BE2C (cell line): ENCODE data around the gene FBXO4. TPM values are rescaled to one million over a fixed set of nuclear protein-coding genes. Genes with fewer than 3 reads are reported as not detected.

ENCODE experiments used
- DNase-seq: peaks from one replicate; pipeline ENCODE4 v3.0.0-alpha.2; 2020
- H3K27me3 ChIP-seq: fragments of 250-450 bp; sonication (Bioruptor Pico); 2 replicates; pipeline ENCODE4 v1.5.1; 2020; ENCODE audit warnings: mild to moderate bottlenecking
- H3K36me3 ChIP-seq: fragments of 250-450 bp; sonication (Bioruptor Pico); 2 replicates; pipeline ENCODE4 v1.5.1; 2020; ENCODE audit warnings: mild to moderate bottlenecking
- H3K4me1 ChIP-seq: fragments of 250-450 bp; sonication (Bioruptor Pico); 2 replicates; pipeline ENCODE4 v1.5.1; 2020
- H3K4me3 ChIP-seq: 2 replicates; pipeline ENCODE4 v1.5.1; 2011; ENCODE audit warnings: low read depth, low read length
- H3K9me3 ChIP-seq: fragments of 250-450 bp; sonication (Bioruptor Pico); 2 replicates; pipeline ENCODE4 v1.5.1; 2020
- polyA plus RNA-seq: library from polyadenylated mRNA; unstranded; fragments of >200 nt; gene quantifications from one replicate; pipeline ENCODE4 v1.2.1, GENCODE V29; 2012; ENCODE audit warnings: low read depth, missing spikeins; ENCODE audit not compliant: insufficient read length, insufficient read depth
- TF ChIP-seq, protein P1 (sequence below): IDR thresholded peaks from 2 replicates; pipeline ENCODE4 v1.5.1; 2012; ENCODE audit warnings: mild to moderate bottlenecking, low read depth, low read length

The FBXO4 gene, protein sequence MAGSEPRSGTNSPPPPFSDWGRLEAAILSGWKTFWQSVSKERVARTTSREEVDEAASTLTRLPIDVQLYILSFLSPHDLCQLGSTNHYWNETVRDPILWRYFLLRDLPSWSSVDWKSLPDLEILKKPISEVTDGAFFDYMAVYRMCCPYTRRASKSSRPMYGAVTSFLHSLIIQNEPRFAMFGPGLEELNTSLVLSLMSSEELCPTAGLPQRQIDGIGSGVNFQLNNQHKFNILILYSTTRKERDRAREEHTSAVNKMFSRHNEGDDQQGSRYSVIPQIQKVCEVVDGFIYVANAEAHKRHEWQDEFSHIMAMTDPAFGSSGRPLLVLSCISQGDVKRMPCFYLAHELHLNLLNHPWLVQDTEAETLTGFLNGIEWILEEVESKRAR
- polyA plus RNA-seq, result 3.4 TPM

DNA sequence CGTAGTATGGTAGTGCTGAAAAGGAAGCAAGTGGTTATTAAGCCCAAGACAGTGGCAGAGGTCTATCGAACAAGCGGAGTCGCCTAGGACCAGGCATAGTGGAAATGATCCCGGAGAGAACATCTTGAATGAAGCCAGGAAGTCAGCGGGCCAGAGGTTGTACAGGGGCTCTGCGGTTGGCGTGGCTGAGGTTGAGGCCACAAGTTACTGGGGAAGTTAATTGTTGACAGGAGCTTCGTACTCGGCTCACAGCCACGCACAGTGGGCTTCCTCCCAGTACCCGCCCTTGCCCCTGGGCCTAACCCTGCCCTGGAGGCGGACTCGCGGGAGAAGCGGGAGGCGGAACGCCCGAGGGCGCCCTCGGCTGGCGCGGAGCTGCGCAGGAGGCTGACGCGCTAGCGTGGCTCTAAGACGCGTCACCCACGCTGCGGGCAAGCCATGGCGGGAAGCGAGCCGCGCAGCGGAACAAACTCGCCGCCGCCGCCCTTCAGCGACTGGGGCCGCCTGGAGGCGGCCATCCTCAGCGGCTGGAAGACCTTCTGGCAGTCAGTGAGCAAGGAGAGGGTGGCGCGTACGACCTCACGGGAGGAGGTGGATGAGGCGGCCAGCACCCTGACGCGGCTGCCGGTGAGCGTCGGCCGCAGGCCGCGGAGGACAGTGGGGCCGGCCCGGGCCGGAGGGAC is at the start of gene FBXO4:
FBXO4 (plus strand) TSS at position 410 of the 683 bp plus-strand sequence; CDS start at position 439, 29 bp downstream.
- TF ChIP-seq, protein P1, sequence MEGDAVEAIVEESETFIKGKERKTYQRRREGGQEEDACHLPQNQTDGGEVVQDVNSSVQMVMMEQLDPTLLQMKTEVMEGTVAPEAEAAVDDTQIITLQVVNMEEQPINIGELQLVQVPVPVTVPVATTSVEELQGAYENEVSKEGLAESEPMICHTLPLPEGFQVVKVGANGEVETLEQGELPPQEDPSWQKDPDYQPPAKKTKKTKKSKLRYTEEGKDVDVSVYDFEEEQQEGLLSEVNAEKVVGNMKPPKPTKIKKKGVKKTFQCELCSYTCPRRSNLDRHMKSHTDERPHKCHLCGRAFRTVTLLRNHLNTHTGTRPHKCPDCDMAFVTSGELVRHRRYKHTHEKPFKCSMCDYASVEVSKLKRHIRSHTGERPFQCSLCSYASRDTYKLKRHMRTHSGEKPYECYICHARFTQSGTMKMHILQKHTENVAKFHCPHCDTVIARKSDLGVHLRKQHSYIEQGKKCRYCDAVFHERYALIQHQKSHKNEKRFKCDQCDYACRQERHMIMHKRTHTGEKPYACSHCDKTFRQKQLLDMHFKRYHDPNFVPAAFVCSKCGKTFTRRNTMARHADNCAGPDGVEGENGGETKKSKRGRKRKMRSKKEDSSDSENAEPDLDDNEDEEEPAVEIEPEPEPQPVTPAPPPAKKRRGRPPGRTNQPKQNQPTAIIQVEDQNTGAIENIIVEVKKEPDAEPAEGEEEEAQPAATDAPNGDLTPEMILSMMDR, result peak; percentile 53

DNA sequence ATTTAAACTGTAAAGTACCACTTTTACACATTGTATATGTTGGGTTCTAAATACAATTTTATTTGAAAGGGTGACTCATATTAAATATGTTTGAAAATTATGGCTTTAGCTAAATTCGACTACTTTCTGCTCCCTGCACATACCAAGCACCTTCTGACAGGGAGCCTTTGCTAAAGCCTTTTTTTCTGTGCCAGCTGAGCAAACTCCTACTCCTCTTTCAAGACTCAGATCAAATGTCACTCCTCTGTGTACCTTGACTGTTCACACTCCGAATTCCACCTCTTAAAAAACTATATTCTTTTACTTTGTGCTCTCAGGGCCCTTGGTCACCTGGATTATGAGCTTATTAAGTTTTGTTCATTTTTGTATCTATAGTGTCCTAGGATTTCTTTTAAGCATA is 48.4 kb upstream of the FBXO4 start:
- Histone ChIP-seq H3K4me1 (no peaks in the 10 kb centered on the region), H3K9me3 (no peaks in the 10 kb centered on the region), H3K4me3 (no peak overlapping the region), H3K27me3 (peaks cover 12% of the 10 kb centered on the region), H3K36me3 (no peaks in the 10 kb centered on the region)
- TF ChIP-seq, protein P1, result no peak
- DNase-seq, result no peak

More for the DNA sequence above, at the start of gene FBXO4:
- peaks cover 1% of the 10 kb centered on the region for H3K36me3 ChIP-seq
- H3K27me3 ChIP-seq, result peaks cover 4% of the 10 kb centered on the region; the same call in 1 of the 2 replicates
- no peaks in the 10 kb centered on the region for H3K9me3 ChIP-seq
- H3K4me3 ChIP-seq, result peak within 1 kb of the TSS; percentile 75
- peak; percentile 88 for DNase-seq
- H3K4me1 ChIP-seq, result no peaks in the 10 kb centered on the region

DNA sequence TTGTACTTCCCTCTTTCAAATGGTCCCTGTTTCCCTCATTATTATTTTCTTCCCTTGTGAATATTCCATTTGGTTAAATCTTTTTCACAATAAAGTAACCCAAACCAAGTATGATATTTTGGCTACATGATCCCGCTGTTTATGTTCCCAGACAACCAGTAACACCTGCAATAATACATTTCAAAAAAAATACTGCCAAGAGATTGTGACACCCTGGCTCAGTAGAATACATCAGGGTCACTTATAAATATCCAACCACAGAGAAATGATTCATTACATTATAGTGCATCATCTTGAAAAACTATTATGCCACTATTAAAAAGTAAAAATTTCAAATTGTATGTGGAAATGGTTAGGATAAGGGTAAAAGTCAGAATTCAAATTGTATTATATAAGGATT is 47.7 kb upstream of the FBXO4 start:
- Histone ChIP-seq H3K27me3 (peaks cover 12% of the 10 kb centered on the region), H3K4me1 (no peaks in the 10 kb centered on the region), H3K4me3 (no peak overlapping the region), H3K36me3 (no peaks in the 10 kb centered on the region), H3K9me3 (no peaks in the 10 kb centered on the region)
- no peak for DNase-seq
- TF ChIP-seq, protein P1, result no peak

DNA sequence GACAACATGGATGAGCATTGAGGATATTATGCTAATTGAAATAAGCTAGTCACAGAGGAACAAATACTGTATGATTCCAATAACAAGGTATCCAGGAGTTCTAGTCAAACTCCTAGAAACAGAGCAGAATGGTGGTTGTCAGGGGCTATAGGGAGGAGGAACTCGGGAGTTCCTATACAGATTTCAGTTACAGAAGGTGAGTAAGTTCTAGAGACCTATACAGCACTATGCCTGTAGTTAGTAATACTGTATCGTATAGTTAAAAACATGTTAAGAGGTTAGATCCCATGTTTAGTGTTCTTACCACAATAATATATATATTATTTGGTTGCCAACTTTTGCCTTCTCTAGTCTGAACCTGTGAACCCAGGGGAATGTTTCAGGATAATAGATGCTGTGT is 46.9 kb upstream of the FBXO4 start:
- no peaks in the 10 kb centered on the region for H3K4me1 ChIP-seq
- H3K9me3 ChIP-seq, result no peaks in the 10 kb centered on the region
- DNase-seq, result no peak
- TF ChIP-seq, protein P1, result no peak
- peaks cover 12% of the 10 kb centered on the region for H3K27me3 ChIP-seq
- H3K36me3 ChIP-seq, result no peaks in the 10 kb centered on the region
- H3K4me3 ChIP-seq, result no peak overlapping the region

DNA sequence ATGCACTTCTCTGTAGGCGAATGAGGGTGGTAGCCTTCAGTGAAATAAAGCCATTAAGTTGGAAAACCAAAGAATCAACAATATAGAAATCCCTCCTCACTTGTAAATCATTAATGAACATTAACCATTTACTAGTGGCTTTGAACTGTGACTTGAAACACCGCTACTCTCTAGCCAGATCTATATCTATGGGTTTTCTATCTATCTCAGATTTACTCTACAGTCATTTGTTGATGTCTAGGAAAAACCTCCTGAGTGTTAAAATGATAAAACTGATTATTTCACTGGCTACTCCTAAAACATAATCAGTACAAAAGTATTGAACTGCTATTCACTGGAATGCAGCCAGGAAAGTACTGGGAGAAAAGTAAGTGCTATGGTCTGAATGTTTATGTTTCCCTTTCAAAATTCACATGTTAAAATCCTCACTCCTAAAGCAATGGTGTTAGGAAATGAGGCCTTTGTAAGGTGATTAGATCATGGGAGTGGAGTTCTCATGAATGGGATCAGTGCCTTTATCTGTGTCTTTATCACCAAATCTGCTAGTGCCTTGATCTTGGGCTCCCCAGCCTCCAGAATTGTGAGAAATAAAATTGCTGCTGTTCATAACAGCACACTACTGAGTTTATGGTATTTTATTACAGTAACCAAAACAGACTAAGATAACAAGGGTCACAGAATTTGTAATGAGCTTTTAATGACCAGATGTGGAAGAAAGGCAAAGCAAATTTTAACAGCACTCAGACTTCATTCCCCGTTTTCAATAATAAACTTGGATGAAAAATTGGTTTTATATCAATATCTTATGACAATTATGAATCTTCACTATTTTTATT is 46.2 kb upstream of the FBXO4 start:
- no peak overlapping the region for H3K4me3 ChIP-seq
- no peaks in the 10 kb centered on the region for H3K9me3 ChIP-seq
- DNase-seq, result no peak
- TF ChIP-seq, protein P1, result no peak
- no peaks in the 10 kb centered on the region for H3K4me1 ChIP-seq
- H3K36me3 ChIP-seq, result no peaks in the 10 kb centered on the region
- peaks cover 12% of the 10 kb centered on the region for H3K27me3 ChIP-seq
